ENCODE data around the gene MBP. TPM values are rescaled to one million over a fixed set of nuclear protein-coding genes. Genes with fewer than 3 reads are reported as not detected.

Gene MBP
- total and polyA plus RNA-seq, 5 donors from 2014 or later, result 134 to 172 (median 143) TPM

GRCh38 chr18:76988827-76989646 lies 143.5 kb downstream of the MBP start:
- H3K9me3 ChIP-seq (ENCODE audit: control insufficient read depth in 2 of 2, low read length in 2 of 2), result no peaks in the 10 kb centered on the region
- H3K4me3 ChIP-seq (ENCODE audit: low read depth, low read length), result no peak overlapping the region
- H3K27ac Mint-ChIP-seq, result no peak overlapping the region
- ATAC-seq (ENCODE audit: low read depth in 2 of 2), result no peak
- no peak overlapping the region for H3K27ac ChIP-seq (ENCODE audit: insufficient read depth, low read length, poor library complexity, severe bottlenecking)
- peaks cover 0 to 4% (median 0%) of the 10 kb centered on the region in 4 donors for H3K4me1 Mint-ChIP-seq
- DNase-seq, result no peak
- peaks cover 6% of the 10 kb centered on the region for H3K27me3 Mint-ChIP-seq
- H3K27me3 ChIP-seq (ENCODE audit: control insufficient read depth, insufficient read depth, low read length), result no peaks in the 10 kb centered on the region
- no peaks in the 10 kb centered on the region for H3K36me3 Mint-ChIP-seq
- H3K36me3 ChIP-seq (ENCODE audit: control insufficient read depth, insufficient read depth, low read length), result no peaks in the 10 kb centered on the region
- no peak overlapping the region for H3K4me3 Mint-ChIP-seq
- H3K4me1 ChIP-seq (ENCODE audit: control insufficient read depth, insufficient read depth, low read length, poor library complexity, severe bottlenecking), result no peaks in the 10 kb centered on the region
- peaks cover 0 to 2% (median 0%) of the 10 kb centered on the region in 7 donors for H3K9me3 Mint-ChIP-seq

DNA sequence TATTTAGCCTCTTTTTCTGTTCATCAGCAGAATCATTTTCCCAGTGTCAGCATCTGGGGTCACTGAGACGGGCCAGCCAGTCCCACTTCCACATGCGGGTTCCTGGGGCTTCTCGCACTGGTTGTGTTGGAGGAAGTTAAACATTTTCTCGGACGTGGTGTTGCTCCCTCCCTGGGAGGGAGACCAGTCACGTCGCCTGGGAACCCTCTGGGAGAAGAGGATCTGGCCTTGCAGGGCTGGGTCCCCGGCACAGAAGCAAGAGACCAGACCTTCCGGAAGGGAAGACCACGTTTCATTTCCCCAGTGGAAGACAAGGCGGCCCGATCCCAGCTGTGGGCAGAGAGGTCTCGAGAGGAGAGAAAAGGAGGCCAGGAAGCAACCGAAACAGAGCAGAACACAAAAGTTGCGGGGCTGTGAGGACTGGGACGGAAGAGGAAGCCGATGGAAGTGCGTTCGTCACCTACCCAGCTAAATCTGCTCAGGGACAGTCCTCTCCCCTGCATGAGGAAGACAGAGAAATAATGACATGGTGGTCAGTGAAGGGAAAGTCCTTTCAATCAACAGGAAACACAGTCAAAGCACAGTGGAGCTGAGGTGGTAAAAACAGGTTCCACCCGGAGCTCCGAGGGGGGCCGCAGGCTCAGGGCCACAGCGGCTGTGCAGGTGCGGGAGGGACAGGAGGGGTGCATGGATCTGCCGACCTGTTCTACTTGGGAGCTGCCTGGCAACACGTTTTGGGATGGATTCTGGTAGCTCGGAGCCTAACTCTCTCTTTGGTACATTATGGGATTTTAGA lies 144.4 kb downstream of the MBP start:
- no peak for DNase-seq
- H3K4me3 Mint-ChIP-seq, result no peak overlapping the region
- no peaks in the 10 kb centered on the region for H3K27me3 Mint-ChIP-seq
- H3K4me1 Mint-ChIP-seq, result peaks cover 0 to 8% (median 5%) of the 10 kb centered on the region in 4 donors
- H3K27ac Mint-ChIP-seq, result peak overlapping the region in 1 of 3 donors; percentile 85
- no peak for ATAC-seq (ENCODE audit: low read depth in 2 of 2)
- Histone ChIP-seq H3K4me3 (ENCODE audit: low read depth, low read length) (no peak overlapping the region), H3K27me3 (ENCODE audit: control insufficient read depth, insufficient read depth, low read length) (no peaks in the 10 kb centered on the region), H3K9me3 (ENCODE audit: control insufficient read depth in 2 of 2, low read length in 2 of 2) (no peaks in the 10 kb centered on the region), H3K4me1 (ENCODE audit: control insufficient read depth, insufficient read depth, low read length, poor library complexity, severe bottlenecking) (peaks cover 3% of the 10 kb centered on the region), H3K27ac (ENCODE audit: insufficient read depth, low read length, poor library complexity, severe bottlenecking) (no peak overlapping the region), H3K36me3 (ENCODE audit: control insufficient read depth, insufficient read depth, low read length) (no peaks in the 10 kb centered on the region)
- peaks cover 0 to 2% (median 0%) of the 10 kb centered on the region in 7 donors for H3K9me3 Mint-ChIP-seq
- no peaks in the 10 kb centered on the region for H3K36me3 Mint-ChIP-seq

- no peak overlapping the region for H3K27ac ChIP-seq (ENCODE audit: insufficient read depth, low read length, poor library complexity, severe bottlenecking)
- Mint-ChIP-seq H3K27ac (no peak overlapping the region), H3K27me3 (no peaks in the 10 kb centered on the region), H3K4me3 (no peak overlapping the region), H3K4me1 (peaks cover 0 to 12% (median 8%) of the 10 kb centered on the region in 4 donors), H3K9me3 (peaks cover 0 to 2% (median 0%) of the 10 kb centered on the region in 7 donors), H3K36me3 (no peaks in the 10 kb centered on the region)
- H3K4me1 ChIP-seq (ENCODE audit: control insufficient read depth, insufficient read depth, low read length, poor library complexity, severe bottlenecking), result peaks cover 6% of the 10 kb centered on the region
- ATAC-seq (ENCODE audit: low read depth in 2 of 2) (no peak), DNase-seq (no peak)
- no peak overlapping the region for H3K4me3 ChIP-seq (ENCODE audit: low read depth, low read length)
- H3K9me3 ChIP-seq (ENCODE audit: control insufficient read depth in 2 of 2, low read length in 2 of 2), result no peaks in the 10 kb centered on the region
- no peaks in the 10 kb centered on the region for H3K36me3 ChIP-seq (ENCODE audit: control insufficient read depth, insufficient read depth, low read length)
- no peaks in the 10 kb centered on the region for H3K27me3 ChIP-seq (ENCODE audit: control insufficient read depth, insufficient read depth, low read length)
Measured at GRCh38 chr18:76986406-76986805, 146.2 kb downstream of the MBP start.

DNA sequence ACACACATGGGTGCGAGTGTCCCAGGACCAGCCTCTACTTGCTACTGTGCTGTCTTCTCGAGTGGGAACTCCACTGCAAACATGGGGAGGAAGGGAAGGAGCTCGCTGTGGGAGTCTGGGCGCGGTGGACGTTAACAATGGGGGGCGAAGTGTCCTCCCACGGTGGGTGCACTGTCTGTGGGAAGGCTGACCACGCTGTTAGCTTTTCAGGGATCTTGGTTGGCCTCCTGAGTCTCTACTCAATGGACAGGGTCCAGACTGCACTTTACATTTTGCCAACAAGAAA lies 146.7 kb downstream of the MBP start:
- Histone ChIP-seq H3K36me3 (ENCODE audit: control insufficient read depth, insufficient read depth, low read length) (no peaks in the 10 kb centered on the region), H3K4me3 (ENCODE audit: low read depth, low read length) (no peak overlapping the region), H3K27me3 (ENCODE audit: control insufficient read depth, insufficient read depth, low read length) (no peaks in the 10 kb centered on the region), H3K9me3 (ENCODE audit: control insufficient read depth in 2 of 2, low read length in 2 of 2) (no peaks in the 10 kb centered on the region), H3K27ac (ENCODE audit: insufficient read depth, low read length, poor library complexity, severe bottlenecking) (no peak overlapping the region), H3K4me1 (ENCODE audit: control insufficient read depth, insufficient read depth, low read length, poor library complexity, severe bottlenecking) (peaks cover 6% of the 10 kb centered on the region)
- DNase-seq, result no peak
- Mint-ChIP-seq H3K4me3 (no peak overlapping the region), H3K36me3 (no peaks in the 10 kb centered on the region), H3K9me3 (no peaks in the 10 kb centered on the region), H3K27me3 (no peaks in the 10 kb centered on the region), H3K27ac (no peak overlapping the region), H3K4me1 (peaks cover 0 to 12% (median 8%) of the 10 kb centered on the region in 4 donors)
- no peak for ATAC-seq (ENCODE audit: low read depth in 2 of 2)

- Mint-ChIP-seq H3K4me3 (no peak overlapping the region), H3K27me3 (no peaks in the 10 kb centered on the region), H3K36me3 (no peaks in the 10 kb centered on the region), H3K9me3 (no peaks in the 10 kb centered on the region), H3K4me1 (peaks cover 0 to 9% (median 8%) of the 10 kb centered on the region in 4 donors), H3K27ac (peak overlapping the region in 1 of 3 donors; percentile 18)
- no peak overlapping the region for H3K27ac ChIP-seq (ENCODE audit: insufficient read depth, low read length, poor library complexity, severe bottlenecking)
- ATAC-seq (ENCODE audit: low read depth in 2 of 2) (no peak), DNase-seq (no peak)
- H3K27me3 ChIP-seq (ENCODE audit: control insufficient read depth, insufficient read depth, low read length), result no peaks in the 10 kb centered on the region
- no peaks in the 10 kb centered on the region for H3K9me3 ChIP-seq (ENCODE audit: control insufficient read depth in 2 of 2, low read length in 2 of 2)
- H3K4me3 ChIP-seq (ENCODE audit: low read depth, low read length), result no peak overlapping the region
- H3K36me3 ChIP-seq (ENCODE audit: control insufficient read depth, insufficient read depth, low read length), result no peaks in the 10 kb centered on the region
- peaks cover 6% of the 10 kb centered on the region for H3K4me1 ChIP-seq (ENCODE audit: control insufficient read depth, insufficient read depth, low read length, poor library complexity, severe bottlenecking)
Measured at GRCh38 chr18:76985156-76985950, 147.2 kb downstream of the MBP start.

DNA sequence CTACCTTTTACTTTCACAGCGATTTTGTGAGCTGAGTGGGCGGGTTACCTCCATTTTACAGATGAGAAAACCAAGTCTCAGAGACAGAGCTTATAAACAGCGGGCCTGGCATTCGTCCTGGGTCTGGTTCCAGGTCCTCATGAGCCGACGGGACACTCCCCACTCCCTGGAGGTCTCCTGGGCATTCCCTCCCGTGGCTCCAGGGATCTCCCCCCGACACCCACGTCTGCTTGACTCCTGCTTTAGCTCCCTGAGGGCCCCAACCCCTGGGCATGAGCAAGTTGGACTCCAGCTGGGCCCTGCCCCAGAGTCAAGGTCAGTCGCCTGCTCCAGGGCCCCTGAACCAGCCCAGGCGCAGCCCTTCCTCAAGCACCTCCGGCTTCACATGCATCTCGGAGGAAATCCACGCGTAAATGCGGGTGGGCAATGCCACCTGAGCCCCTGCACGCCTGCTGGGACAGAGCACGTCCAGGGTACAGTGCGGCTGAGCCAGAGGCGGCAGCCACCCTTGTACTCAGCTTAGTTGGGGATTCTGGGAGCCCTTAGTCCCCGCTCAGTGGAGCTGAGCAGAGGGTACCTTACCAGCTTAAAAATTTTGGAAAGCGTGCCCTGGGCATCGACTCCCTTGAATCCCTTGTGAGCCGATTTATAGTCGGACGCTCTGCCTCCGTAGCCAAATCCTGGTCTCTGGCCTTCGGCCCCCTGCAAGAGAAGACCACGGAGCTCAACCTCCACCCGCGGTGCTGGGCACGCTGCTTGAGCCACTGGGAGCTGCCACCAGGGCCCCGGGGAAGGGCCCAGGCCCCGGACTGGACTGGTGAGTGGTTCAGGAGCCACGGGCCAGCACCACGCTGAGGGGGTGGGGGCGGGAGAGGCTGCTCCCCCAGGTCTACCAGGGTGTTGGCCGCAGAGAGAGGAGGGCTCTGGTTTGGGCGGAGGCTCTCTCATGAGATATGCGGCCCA lies 148.1 kb downstream of the MBP start:
- H3K27ac ChIP-seq (ENCODE audit: insufficient read depth, low read length, poor library complexity, severe bottlenecking), result no peak overlapping the region
- no peaks in the 10 kb centered on the region for H3K27me3 Mint-ChIP-seq
- ATAC-seq (ENCODE audit: low read depth in 2 of 2) (no peak), DNase-seq (no peak)
- H3K4me1 Mint-ChIP-seq, result peaks cover 0 to 9% (median 8%) of the 10 kb centered on the region in 4 donors
- H3K4me3 ChIP-seq (ENCODE audit: low read depth, low read length), result no peak overlapping the region
- peak overlapping the region in 1 of 3 donors; percentile 9 for H3K27ac Mint-ChIP-seq
- H3K9me3 ChIP-seq (ENCODE audit: control insufficient read depth in 2 of 2, low read length in 2 of 2), result no peaks in the 10 kb centered on the region
- peaks cover 6% of the 10 kb centered on the region for H3K4me1 ChIP-seq (ENCODE audit: control insufficient read depth, insufficient read depth, low read length, poor library complexity, severe bottlenecking)
- H3K4me3 Mint-ChIP-seq, result no peak overlapping the region
- H3K27me3 ChIP-seq (ENCODE audit: control insufficient read depth, insufficient read depth, low read length), result no peaks in the 10 kb centered on the region
- no peaks in the 10 kb centered on the region for H3K36me3 ChIP-seq (ENCODE audit: control insufficient read depth, insufficient read depth, low read length)
- H3K9me3 Mint-ChIP-seq, result no peaks in the 10 kb centered on the region
- H3K36me3 Mint-ChIP-seq, result no peaks in the 10 kb centered on the region

DNA sequence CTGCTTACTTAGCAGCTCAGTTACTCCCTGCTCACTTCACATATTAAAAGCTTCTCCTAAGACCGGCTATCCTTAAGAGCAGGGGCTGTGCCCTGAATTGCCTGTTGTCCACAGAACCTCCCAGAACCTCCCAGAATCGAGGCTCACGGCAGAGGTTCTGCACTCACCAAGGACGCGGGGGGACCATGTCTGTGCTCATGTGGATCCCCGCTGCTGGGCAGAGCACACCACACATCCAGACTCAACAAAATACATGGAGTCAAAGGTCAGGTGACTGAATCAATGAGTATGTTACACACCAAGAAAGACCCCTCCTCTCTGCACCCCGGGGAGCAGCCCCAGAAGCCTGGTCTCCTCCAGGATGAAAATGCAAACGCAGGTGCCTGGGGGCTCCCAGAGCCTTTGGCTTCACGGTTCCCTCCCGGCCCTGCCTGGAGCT lies 149.0 kb downstream of the MBP start:
- ATAC-seq (ENCODE audit: low read depth in 2 of 2), result no peak

More for the DNA sequence above, 149.0 kb downstream of the MBP start:
- no peak overlapping the region for H3K4me3 ChIP-seq (ENCODE audit: low read depth, low read length)
- Mint-ChIP-seq H3K4me3 (no peak overlapping the region), H3K9me3 (no peaks in the 10 kb centered on the region), H3K4me1 (peaks cover 4 to 9% (median 8%) of the 10 kb centered on the region in 4 donors), H3K27ac (peak overlapping the region in 1 of 3 donors; percentile 56), H3K36me3 (peaks cover 7% of the 10 kb centered on the region), H3K27me3 (no peaks in the 10 kb centered on the region)
- H3K27me3 ChIP-seq (ENCODE audit: control insufficient read depth, insufficient read depth, low read length), result no peaks in the 10 kb centered on the region
- DNase-seq, result no peak
- peaks cover 6% of the 10 kb centered on the region for H3K4me1 ChIP-seq (ENCODE audit: control insufficient read depth, insufficient read depth, low read length, poor library complexity, severe bottlenecking)
- H3K9me3 ChIP-seq (ENCODE audit: control insufficient read depth in 2 of 2, low read length in 2 of 2), result no peaks in the 10 kb centered on the region
- no peak overlapping the region for H3K27ac ChIP-seq (ENCODE audit: insufficient read depth, low read length, poor library complexity, severe bottlenecking)
- no peaks in the 10 kb centered on the region for H3K36me3 ChIP-seq (ENCODE audit: control insufficient read depth, insufficient read depth, low read length)

Measured in CD4-positive, CD25-positive, alpha-beta regulatory T cell (primary cell).